ENCODE measurements around the gene PLXDC2. TPM values are rescaled to one million over a fixed set of nuclear protein-coding genes. Genes with fewer than 3 reads are reported as not detected.
A peak's percentile ranks its signal among the peaks of the same experiment; 100 is the strongest.
"Not testable (repeated sequence)": the region's sequence is repeated elsewhere in the genome, so short reads cannot be mapped to it uniquely, and the experiment has no call there.

Gene PLXDC2
- polyA plus RNA-seq, 6 donors from 2014 or later = 0.15 to 1.3 (median 0.35) TPM; not detected in 1

DNA sequence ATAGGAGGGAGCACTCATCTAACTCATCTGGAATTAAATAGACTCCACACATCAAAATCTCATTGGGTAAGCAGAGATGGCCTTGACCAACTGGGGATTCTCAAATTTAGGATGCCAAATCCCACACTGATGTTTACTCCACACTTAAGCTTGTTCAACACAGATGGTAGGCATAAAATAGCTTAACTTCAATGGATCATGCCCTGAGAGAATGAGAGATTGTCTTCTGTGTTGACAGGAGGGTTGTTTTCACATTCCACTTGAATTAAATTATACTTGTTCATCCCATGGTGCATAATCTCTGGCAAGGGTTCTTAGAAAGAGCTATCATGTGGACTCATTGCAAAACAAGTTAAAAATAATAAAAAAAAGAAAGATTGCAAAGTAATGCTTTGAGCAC, 391.4 kb downstream of the PLXDC2 start:
- DNase-seq = no peak
- H3K27me3 Mint-ChIP-seq = no peaks in the 10 kb centered on the region
- peaks cover 0 to 5% of the 10 kb centered on the region in 2 donors for H3K36me3 Mint-ChIP-seq
- no peak overlapping the region for H3K27ac Mint-ChIP-seq
- no peak for ATAC-seq (ENCODE audit: low read depth in 2 of 2)
- H3K9me3 Mint-ChIP-seq = peaks cover 0 to 10% (median 7%) of the 10 kb centered on the region in 7 donors
- no peaks in the 10 kb centered on the region for H3K4me1 Mint-ChIP-seq
- no peak overlapping the region for H3K4me3 Mint-ChIP-seq

DNA sequence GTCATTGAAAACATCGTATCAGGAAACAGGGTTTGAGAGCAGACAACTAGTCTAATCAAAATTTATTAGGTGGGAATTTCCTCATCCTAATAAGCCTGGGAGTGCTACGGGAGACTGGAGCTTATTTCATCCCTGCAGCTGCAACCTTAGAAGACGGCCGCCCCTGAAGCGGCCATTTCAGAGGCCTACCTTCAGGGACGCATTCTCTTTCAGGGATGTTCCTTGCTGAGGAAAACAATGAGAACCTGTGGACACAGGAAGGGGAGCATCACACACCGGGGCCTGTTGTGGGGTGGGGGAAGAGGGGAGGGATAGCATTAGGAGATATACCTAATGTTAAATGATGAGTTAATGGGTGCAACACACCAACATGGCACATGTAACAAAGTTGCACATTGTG, 392.9 kb downstream of the PLXDC2 start:
- H3K4me1 Mint-ChIP-seq; H3K27ac Mint-ChIP-seq; H3K27me3 Mint-ChIP-seq; H3K36me3 Mint-ChIP-seq; H3K4me3 Mint-ChIP-seq; ATAC-seq (ENCODE audit: low read depth in 2 of 2); DNase-seq: not testable (repeated sequence)
- H3K9me3 Mint-ChIP-seq = peaks cover 0 to 10% (median 6%) of the 10 kb centered on the region in 7 donors

GRCh38 chr10:20215547-20216152, 399.4 kb downstream of the PLXDC2 start:
- no peak for ATAC-seq (ENCODE audit: low read depth in 2 of 2)
- no peak overlapping the region for H3K4me3 Mint-ChIP-seq

DNA sequence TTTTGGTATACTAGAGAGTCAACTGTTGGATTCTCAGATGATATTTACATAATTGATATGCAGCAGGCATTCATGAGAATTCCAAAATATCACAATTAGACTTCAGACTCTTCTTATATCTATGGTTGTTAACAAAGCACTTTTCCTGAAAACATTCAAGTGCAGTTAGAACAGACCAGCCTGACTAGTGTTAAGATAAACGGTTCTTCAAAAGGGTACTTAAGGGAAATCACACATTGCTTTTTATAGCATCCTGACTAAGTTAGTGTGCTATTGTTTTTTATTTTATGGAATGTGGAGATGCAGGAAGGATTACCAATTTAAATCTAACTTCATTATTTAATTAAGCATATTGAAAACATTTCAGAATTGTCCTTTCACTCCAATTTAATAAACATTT, 405.1 kb downstream of the PLXDC2 start:
- H3K4me1 Mint-ChIP-seq = no peaks in the 10 kb centered on the region
- H3K4me3 Mint-ChIP-seq = no peak overlapping the region
- no peaks in the 10 kb centered on the region for H3K36me3 Mint-ChIP-seq
- DNase-seq = no peak
- H3K27me3 Mint-ChIP-seq = no peaks in the 10 kb centered on the region
- no peak overlapping the region for H3K27ac Mint-ChIP-seq
- ATAC-seq (ENCODE audit: low read depth in 2 of 2) = no peak
- H3K9me3 Mint-ChIP-seq = peaks cover 0 to 4% (median 2%) of the 10 kb centered on the region in 7 donors

More at GRCh38 chr10:20215547-20216152, 399.4 kb downstream of the PLXDC2 start:
- Mint-ChIP-seq H3K27me3 (no peaks in the 10 kb centered on the region), H3K4me1 (no peaks in the 10 kb centered on the region), H3K27ac (no peak overlapping the region), H3K9me3 (peaks cover 0 to 8% (median 2%) of the 10 kb centered on the region in 7 donors), H3K36me3 (no peaks in the 10 kb centered on the region)
- DNase-seq = no peak

GRCh38 chr10:20228729-20229128, 412.5 kb downstream of the PLXDC2 start:
- Mint-ChIP-seq H3K36me3 (no peaks in the 10 kb centered on the region), H3K4me3 (peak overlapping the region in 1 of 8 donors; percentile 5), H3K27ac (no peak overlapping the region), H3K4me1 (no peaks in the 10 kb centered on the region), H3K27me3 (no peaks in the 10 kb centered on the region), H3K9me3 (peaks cover 0 to 9% (median 3%) of the 10 kb centered on the region in 7 donors)
- no peak for ATAC-seq (ENCODE audit: low read depth in 2 of 2)
- DNase-seq = no peak

DNA sequence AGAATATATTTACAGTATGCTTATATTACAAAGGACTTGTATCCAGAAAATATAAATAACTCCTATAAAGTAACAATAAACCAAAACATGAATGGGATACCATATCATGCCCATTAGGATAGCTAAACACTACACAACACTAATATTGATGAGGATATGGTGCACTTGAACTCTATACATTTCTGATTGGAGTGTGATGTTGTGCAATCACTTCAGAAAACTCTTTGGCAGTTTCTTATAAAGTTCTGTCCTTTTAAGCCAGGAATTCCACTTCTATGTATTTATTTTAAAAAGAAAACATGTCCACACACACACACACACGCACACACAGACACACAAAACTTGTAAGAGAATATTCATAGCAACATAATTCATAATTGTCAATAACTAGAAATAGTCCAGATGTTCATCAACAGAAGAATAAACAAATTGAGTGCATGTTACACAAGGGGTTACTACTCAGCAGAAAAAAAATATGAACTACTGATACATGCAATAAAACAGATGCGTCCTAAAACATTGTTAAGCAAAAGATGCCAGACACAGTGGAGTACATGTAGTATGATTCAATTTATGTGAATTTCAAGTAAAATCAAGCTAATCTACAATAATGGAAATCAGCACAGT, 416.0 kb downstream of the PLXDC2 start:
- Mint-ChIP-seq H3K4me1 (no peaks in the 10 kb centered on the region), H3K27me3 (no peaks in the 10 kb centered on the region), H3K27ac (no peak overlapping the region), H3K36me3 (no peaks in the 10 kb centered on the region), H3K4me3 (no peak overlapping the region), H3K9me3 (peaks cover 0 to 9% (median 3%) of the 10 kb centered on the region in 7 donors)
- ATAC-seq (ENCODE audit: low read depth in 2 of 2) = no peak
- DNase-seq = no peak

GRCh38 chr10:20233423-20233822, 417.2 kb downstream of the PLXDC2 start:
- Mint-ChIP-seq H3K36me3 (no peaks in the 10 kb centered on the region), H3K4me3 (no peak overlapping the region), H3K9me3 (peaks cover 0 to 6% (median 2%) of the 10 kb centered on the region in 7 donors), H3K27ac (no peak overlapping the region), H3K4me1 (no peaks in the 10 kb centered on the region), H3K27me3 (no peaks in the 10 kb centered on the region)
- ATAC-seq (ENCODE audit: low read depth in 2 of 2) (no peak), DNase-seq (no peak)

DNA sequence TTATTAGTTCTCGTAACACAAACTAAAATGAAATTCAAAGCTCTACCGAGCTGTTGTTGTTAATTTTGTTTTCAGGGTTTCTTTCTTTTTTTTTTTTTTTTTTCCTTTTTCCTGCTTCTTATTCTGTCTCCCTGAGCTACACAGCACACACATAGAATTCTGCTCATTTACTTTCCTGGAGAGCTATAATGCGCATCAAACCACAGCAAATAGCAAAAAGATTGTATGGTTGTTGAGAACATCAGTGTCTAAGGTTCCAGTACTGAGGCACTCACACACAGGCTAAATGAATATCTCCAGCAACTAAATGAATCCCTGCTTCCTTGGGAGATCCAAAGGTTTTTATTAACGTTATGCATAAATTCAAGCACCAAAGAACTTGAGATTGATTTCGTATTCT, 418.3 kb downstream of the PLXDC2 start:
- no peak overlapping the region for H3K27ac Mint-ChIP-seq
- H3K4me1 Mint-ChIP-seq = no peaks in the 10 kb centered on the region
- H3K36me3 Mint-ChIP-seq = no peaks in the 10 kb centered on the region
- no peaks in the 10 kb centered on the region for H3K27me3 Mint-ChIP-seq
- no peaks in the 10 kb centered on the region for H3K9me3 Mint-ChIP-seq
- no peak overlapping the region for H3K4me3 Mint-ChIP-seq
- no peak for DNase-seq
- no peak for ATAC-seq (ENCODE audit: low read depth in 2 of 2)

GRCh38 chr10:20237091-20237570, 420.9 kb downstream of the PLXDC2 start:
- Mint-ChIP-seq H3K27ac (no peak overlapping the region), H3K4me3 (no peak overlapping the region), H3K4me1 (no peaks in the 10 kb centered on the region), H3K27me3 (no peaks in the 10 kb centered on the region), H3K9me3 (peaks cover 0 to 4% (median 0%) of the 10 kb centered on the region in 7 donors), H3K36me3 (no peaks in the 10 kb centered on the region)
- DNase-seq (no peak), ATAC-seq (ENCODE audit: low read depth in 2 of 2) (no peak)

DNA sequence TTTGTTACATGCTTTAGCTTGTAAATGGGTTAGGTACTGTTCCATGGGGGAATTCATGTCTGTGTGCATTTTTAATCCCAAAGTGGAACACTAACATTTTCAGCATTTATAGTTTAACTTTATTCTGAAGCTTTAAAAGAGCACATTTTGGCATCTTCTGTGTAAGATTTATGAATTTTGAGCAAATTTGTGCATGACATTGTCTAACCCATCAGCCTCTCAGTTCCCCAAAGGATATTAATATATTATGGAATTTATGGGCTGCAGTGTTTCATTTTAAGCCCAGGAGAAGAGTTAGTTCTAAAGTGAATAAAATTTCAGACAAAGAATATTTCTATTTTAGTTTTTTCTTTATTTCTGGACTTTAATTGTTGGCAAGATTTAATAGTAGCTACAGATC, 421.4 kb downstream of the PLXDC2 start:
- ATAC-seq (ENCODE audit: low read depth in 2 of 2) = no peak
- Mint-ChIP-seq H3K4me1 (no peaks in the 10 kb centered on the region), H3K27me3 (no peaks in the 10 kb centered on the region), H3K27ac (no peak overlapping the region), H3K9me3 (peaks cover 0 to 4% (median 0%) of the 10 kb centered on the region in 7 donors), H3K36me3 (no peaks in the 10 kb centered on the region), H3K4me3 (no peak overlapping the region)
- no peak for DNase-seq

DNA sequence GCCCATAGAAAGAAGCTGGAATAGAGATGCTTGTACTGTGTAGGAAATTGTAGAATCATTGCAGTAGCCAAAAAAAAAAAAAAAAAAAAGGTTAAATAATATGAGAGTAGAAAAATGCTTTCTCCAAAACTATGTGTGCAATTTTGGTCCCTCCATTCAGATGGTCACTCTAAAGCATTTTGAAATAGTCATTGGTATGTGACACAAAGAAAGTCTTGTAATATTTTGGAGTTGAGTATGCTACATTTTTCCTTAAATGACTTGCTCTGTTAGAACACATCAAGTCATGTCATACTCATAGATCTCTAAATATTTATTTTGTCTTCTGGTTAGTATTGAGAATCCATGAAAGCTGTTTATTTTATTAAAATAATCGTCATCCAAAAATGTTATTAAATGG, 424.4 kb downstream of the PLXDC2 start:
- Mint-ChIP-seq H3K36me3 (no peaks in the 10 kb centered on the region), H3K27ac (no peak overlapping the region), H3K4me3 (no peak overlapping the region), H3K4me1 (no peaks in the 10 kb centered on the region), H3K27me3 (no peaks in the 10 kb centered on the region), H3K9me3 (peaks cover 0 to 4% (median 0%) of the 10 kb centered on the region in 7 donors)
- no peak for ATAC-seq (ENCODE audit: low read depth in 2 of 2)
- no peak for DNase-seq

GRCh38 chr10:20247454-20247853, 431.2 kb downstream of the PLXDC2 start:
- Mint-ChIP-seq H3K9me3 (peaks cover 0 to 4% (median 0%) of the 10 kb centered on the region in 7 donors), H3K27me3 (no peaks in the 10 kb centered on the region), H3K27ac (peak overlapping the region in 1 of 6 donors; percentile 7), H3K36me3 (no peaks in the 10 kb centered on the region), H3K4me1 (no peaks in the 10 kb centered on the region), H3K4me3 (no peak overlapping the region)
- no peak for DNase-seq
- no peak for ATAC-seq (ENCODE audit: low read depth in 2 of 2)

DNA sequence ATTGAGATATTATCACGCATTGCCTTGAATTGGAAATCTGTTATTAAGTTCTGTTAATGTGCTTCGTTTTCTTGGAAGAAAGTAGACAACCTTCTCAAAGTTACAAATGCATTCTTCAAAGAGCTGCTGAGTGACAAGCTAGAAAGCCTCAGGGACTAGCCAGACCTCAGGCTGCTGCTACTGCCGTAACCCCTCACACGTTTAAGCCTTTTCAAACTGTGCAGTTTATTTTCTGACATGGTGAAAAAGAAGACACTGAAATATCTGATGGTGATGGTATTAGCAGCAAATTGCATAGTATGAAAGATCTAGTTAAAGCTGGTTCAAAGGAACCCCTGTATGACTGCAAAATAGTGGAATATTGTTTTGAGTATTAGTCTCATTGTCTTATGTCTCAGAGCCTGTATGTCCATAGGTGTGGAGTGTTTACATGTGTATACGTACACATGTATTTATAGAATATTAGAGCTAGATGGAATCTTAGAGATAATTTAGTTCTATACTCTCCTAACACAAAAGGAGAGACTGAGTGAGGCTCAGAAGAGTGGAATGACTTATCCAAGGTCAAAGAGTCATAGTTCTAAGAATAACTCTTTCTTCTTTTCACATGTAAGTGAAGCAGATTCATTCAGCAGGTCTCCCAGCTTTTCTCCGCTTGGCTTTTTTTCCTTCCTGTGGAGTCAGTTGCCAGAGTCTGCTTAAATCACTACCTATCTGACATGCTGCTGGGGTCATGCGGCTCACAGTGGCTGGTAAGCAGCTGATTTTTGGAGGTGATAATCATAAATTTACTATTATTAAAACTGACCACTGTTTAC, 431.9 kb downstream of the PLXDC2 start:
- peaks cover 0 to 4% (median 0%) of the 10 kb centered on the region in 7 donors for H3K9me3 Mint-ChIP-seq
- no peaks in the 10 kb centered on the region for H3K27me3 Mint-ChIP-seq
- no peak for DNase-seq
- ATAC-seq (ENCODE audit: low read depth in 2 of 2) = no peak
- H3K36me3 Mint-ChIP-seq = no peaks in the 10 kb centered on the region
- no peak overlapping the region for H3K4me3 Mint-ChIP-seq
- H3K4me1 Mint-ChIP-seq = no peaks in the 10 kb centered on the region
- no peak overlapping the region for H3K27ac Mint-ChIP-seq

DNA sequence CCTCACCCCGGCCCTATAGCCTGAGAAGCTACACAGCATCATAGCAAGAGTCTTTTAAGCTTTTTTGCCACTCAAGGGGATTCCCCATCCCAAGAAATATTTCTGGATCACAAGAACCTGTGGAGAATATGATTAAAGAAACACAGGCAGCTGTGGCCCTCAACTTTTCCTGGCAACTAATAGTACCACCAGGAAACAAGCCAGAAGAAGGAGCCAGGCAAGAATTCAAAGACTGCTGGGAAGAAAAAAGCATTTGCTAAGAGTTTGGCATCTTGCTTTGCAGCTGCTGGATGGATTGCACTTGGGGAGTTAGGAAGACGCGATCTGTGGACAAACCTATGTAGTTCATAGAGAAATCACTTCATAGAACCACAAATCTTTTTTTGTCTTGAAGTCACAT, 437.8 kb downstream of the PLXDC2 start:
- H3K27me3 Mint-ChIP-seq = no peaks in the 10 kb centered on the region
- no peak for DNase-seq
- no peaks in the 10 kb centered on the region for H3K4me1 Mint-ChIP-seq
- H3K9me3 Mint-ChIP-seq = peaks cover 0 to 4% (median 0%) of the 10 kb centered on the region in 7 donors
- H3K4me3 Mint-ChIP-seq = no peak overlapping the region
- no peaks in the 10 kb centered on the region for H3K36me3 Mint-ChIP-seq
- no peak overlapping the region for H3K27ac Mint-ChIP-seq
- no peak for ATAC-seq (ENCODE audit: low read depth in 2 of 2)

Measured in naive B cell (primary cell).